B cell (primary cell): ENCODE measurements around the gene UBAP1L.

Experiments used
- EZH2 ChIP-seq: IDR thresholded peaks from 2 replicates; pipeline ENCODE4 v1.6.1; 2012; ENCODE audit warnings: borderline replicate concordance, low read depth, mild to moderate bottlenecking, moderate library complexity, low read length; ENCODE audit not compliant: insufficient read depth, poor library complexity, severe bottlenecking
- TF ChIP-seq, protein P1 (sequence below): fragments of 200-600 bp; IDR thresholded peaks from one replicate; pipeline ENCODE4 v1.8.0; 2022; ENCODE audit warnings: antibody characterized with exemption, mild to moderate bottlenecking

DNA sequence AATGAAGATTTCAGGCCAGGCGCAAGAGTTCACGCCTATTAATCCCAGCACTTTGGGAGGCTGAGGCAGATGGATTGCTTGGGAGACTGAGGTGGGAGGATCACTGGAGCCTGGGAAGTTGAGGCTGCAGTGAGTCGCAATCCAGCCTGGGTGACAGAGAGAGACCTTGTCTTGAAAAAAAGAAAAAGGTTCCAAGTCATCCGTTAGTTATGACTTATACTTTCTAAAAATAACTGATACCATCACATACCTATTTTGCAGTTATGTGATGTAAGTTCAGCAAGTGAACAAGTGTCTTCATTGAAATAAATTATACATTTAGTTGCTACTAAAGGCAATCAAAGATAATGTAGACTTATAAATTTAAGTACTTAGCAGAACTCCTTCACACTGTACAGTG is 48.0 kb upstream of the UBAP1L start:
- TF ChIP-seq, protein P1, sequence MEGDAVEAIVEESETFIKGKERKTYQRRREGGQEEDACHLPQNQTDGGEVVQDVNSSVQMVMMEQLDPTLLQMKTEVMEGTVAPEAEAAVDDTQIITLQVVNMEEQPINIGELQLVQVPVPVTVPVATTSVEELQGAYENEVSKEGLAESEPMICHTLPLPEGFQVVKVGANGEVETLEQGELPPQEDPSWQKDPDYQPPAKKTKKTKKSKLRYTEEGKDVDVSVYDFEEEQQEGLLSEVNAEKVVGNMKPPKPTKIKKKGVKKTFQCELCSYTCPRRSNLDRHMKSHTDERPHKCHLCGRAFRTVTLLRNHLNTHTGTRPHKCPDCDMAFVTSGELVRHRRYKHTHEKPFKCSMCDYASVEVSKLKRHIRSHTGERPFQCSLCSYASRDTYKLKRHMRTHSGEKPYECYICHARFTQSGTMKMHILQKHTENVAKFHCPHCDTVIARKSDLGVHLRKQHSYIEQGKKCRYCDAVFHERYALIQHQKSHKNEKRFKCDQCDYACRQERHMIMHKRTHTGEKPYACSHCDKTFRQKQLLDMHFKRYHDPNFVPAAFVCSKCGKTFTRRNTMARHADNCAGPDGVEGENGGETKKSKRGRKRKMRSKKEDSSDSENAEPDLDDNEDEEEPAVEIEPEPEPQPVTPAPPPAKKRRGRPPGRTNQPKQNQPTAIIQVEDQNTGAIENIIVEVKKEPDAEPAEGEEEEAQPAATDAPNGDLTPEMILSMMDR, result no peak
- TF ChIP-seq EZH2, result no peak
